Gastroesophageal sphincter (tissue), 4 donors: ENCODE data around the gene TET2. TPM values are rescaled to one million over a fixed set of nuclear protein-coding genes. Genes with fewer than 3 reads are reported as not detected.
A peak's percentile ranks its signal among the peaks of the same experiment; 100 is the strongest.

Experiments
- ATAC-seq: fragments of 150-250 bp; one replicate; pipeline ENCODE4 v1.9.1; 2016; ENCODE audit warnings: mild to moderate bottlenecking, moderate library complexity
- H3K27ac ChIP-seq, 4 donors: fragments of 200-600 bp; sonication (generic) in 3 of 4; 1 replicate in 3 of 4; 2 replicates in 1 of 4; pipeline ENCODE4 v1.5.1; 2016 to 2019
- H3K27me3 ChIP-seq: fragments of 200-600 bp; sonication (generic); one replicate; pipeline ENCODE4 v1.5.1; 2019
- H3K36me3 ChIP-seq, 2 donors: fragments of 200-600 bp; sonication (generic); one replicate each; pipeline ENCODE4 v1.5.1; 2019; ENCODE audit warnings: control low read depth in 1 of 2
- H3K4me1 ChIP-seq, 3 donors: fragments of 200-600 bp; sonication (generic); 1 replicate in 2 of 3; 2 replicates in 1 of 3; pipeline ENCODE4 v1.5.1; 2016 to 2019; ENCODE audit warnings: control low read depth in 2 of 3
- H3K4me3 ChIP-seq, 2 donors: fragments of 200-600 bp; sonication (generic); one replicate each; pipeline ENCODE4 v1.5.1; 2019; ENCODE audit warnings: mild to moderate bottlenecking in 1 of 2, moderate library complexity in 1 of 2
- H3K9me3 ChIP-seq, 3 donors: fragments of 200-600 bp; sonication (generic); one replicate each; pipeline ENCODE4 v1.5.1; 2017 to 2019; ENCODE audit warnings: control low read depth in 2 of 3
- CTCF ChIP-seq, 4 experiments: fragments of 200-600 bp in 2 of 4; fragments of 450-650 bp in 2 of 4; sonication (generic) in 1 of 4; IDR thresholded peaks; one replicate each; pipeline ENCODE4 v1.5.1; 2017 to 2019; ENCODE audit warnings: antibody characterized with exemption in 4 of 4, mild to moderate bottlenecking in 2 of 4, moderate library complexity in 2 of 4
- EP300 ChIP-seq: sonication (generic); formaldehyde crosslinking; IDR thresholded peaks from one replicate; pipeline ENCODE4 v1.6.1; 2017; ENCODE audit warnings: antibody characterized with exemption, mild to moderate bottlenecking
- POLR2A ChIP-seq, 2 donors: fragments of 450-650 bp; IDR thresholded peaks; one replicate each; pipeline ENCODE4 v1.6.1; 2017; ENCODE audit warnings: antibody characterized with exemption in 2 of 2, mild to moderate bottlenecking in 2 of 2, moderate library complexity in 1 of 2
- POLR2AphosphoS5 ChIP-seq: sonication (generic); formaldehyde crosslinking; IDR thresholded peaks from one replicate; pipeline ENCODE4 v1.6.1; 2017; ENCODE audit warnings: antibody characterized with exemption
- WGBS, 2 donors: methylation state at CpG; one replicate each; pipeline ENCODE4 v1.1.5; 2018; ENCODE audit warnings: low coverage in 1 of 2; 5-methylcytosine and 5-hydroxymethylcytosine counted together
- total RNA-seq, 4 donors: library from RNA; depleted of rRNA; stranded (reverse); fragments of >200 nt; gene quantifications; one replicate each; pipeline ENCODE4 v1.1.0, GENCODE V29; 2016

TET2 gene
- total RNA-seq, 4 donors from 2014 or later, result 22.5 to 37.7 (median 27.8) TPM

- no peak for ATAC-seq
- H3K4me3 ChIP-seq, result no peak overlapping the region
- no peak overlapping the region for H3K27ac ChIP-seq
- H3K36me3 ChIP-seq, result no peaks in the 10 kb centered on the region
- TF ChIP-seq CTCF (IDR thresholded peaks at IDR 0.05) (peak; percentile 40 to 73 (median 60)), EP300 (no peak), POLR2AphosphoS5 (no peak)
- H3K27me3 ChIP-seq, result no peaks in the 10 kb centered on the region
- 12 to 18% methylated on average over 7 of the region's 7 CpGs for WGBS, 2 donors
- H3K4me1 ChIP-seq, result peaks cover 0 to 7% (median 0%) of the 10 kb centered on the region in 3 donors
- H3K9me3 ChIP-seq, result no peaks in the 10 kb centered on the region
These were observed 5.8 kb upstream of the TET2 start for GRCh38 chr4:105140684-105141490.

GRCh38 chr4:105145156-105145902 lies 1.3 kb upstream of the TET2 start:
- ATAC-seq, result peak; percentile 3
- 27% methylated on average over 19 to 21 of the region's 21 CpGs for WGBS, 2 donors
- Histone ChIP-seq H3K27me3 (no peaks in the 10 kb centered on the region), H3K36me3 (no peaks in the 10 kb centered on the region), H3K27ac (peak overlapping the region; percentile 83 to 90 (median 86)), H3K4me1 (peaks cover 0 to 31% (median 4%) of the 10 kb centered on the region in 3 donors), H3K4me3 (peak overlapping the region; percentile 63 to 81), H3K9me3 (no peaks in the 10 kb centered on the region)
- TF ChIP-seq POLR2A (IDR thresholded peaks at IDR 0.05), result no peak
- peak; percentile 6 for TF ChIP-seq POLR2AphosphoS5

GRCh38 chr4:105145903-105146275 lies 787 bp upstream of the TET2 start:
- Histone ChIP-seq H3K27ac (peak overlapping the region; percentile 83 to 90 (median 86)), H3K4me3 (peak overlapping the region; percentile 63 to 81), H3K36me3 (no peaks in the 10 kb centered on the region), H3K27me3 (no peaks in the 10 kb centered on the region), H3K4me1 (peaks cover 0 to 36% (median 4%) of the 10 kb centered on the region in 3 donors), H3K9me3 (no peaks in the 10 kb centered on the region)
- TF ChIP-seq CTCF (IDR thresholded peaks at IDR 0.05), result no peak
- no peak for TF ChIP-seq EP300
- no peak for TF ChIP-seq POLR2A (IDR thresholded peaks at IDR 0.05)
- TF ChIP-seq POLR2AphosphoS5, result no peak
- WGBS, 2 donors, result 2 to 3% methylated on average over 13 to 24 of the region's 25 CpGs
- peak; percentile 15 for ATAC-seq

GRCh38 chr4:105147016-105147552 lies 408 bp downstream of the TET2 start:
- Histone ChIP-seq H3K4me3 (peak overlapping the region; percentile 63 to 81), H3K4me1 (peaks cover 0 to 44% (median 4%) of the 10 kb centered on the region in 3 donors), H3K27ac (peak overlapping the region; percentile 83 to 90 (median 86)), H3K27me3 (no peaks in the 10 kb centered on the region), H3K9me3 (no peaks in the 10 kb centered on the region), H3K36me3 (no peaks in the 10 kb centered on the region)
- TF ChIP-seq POLR2A (IDR thresholded peaks at IDR 0.05), result no peak
- 0 to 1% methylated on average over 7 to 12 of the region's 12 CpGs for WGBS, 2 donors
- peak; percentile 5 for ATAC-seq

GRCh38 chr4:105147553-105148161 lies 981 bp downstream of the TET2 start:
- Histone ChIP-seq H3K27ac (peak overlapping the region; percentile 83 to 90 (median 86)), H3K36me3 (no peaks in the 10 kb centered on the region), H3K4me1 (peaks cover 0 to 46% (median 4%) of the 10 kb centered on the region in 3 donors), H3K4me3 (peak overlapping the region; percentile 63 to 81), H3K27me3 (no peaks in the 10 kb centered on the region), H3K9me3 (no peaks in the 10 kb centered on the region)
- TF ChIP-seq CTCF (IDR thresholded peaks at IDR 0.05) (no peak), POLR2AphosphoS5 (no peak)
- ATAC-seq, result no peak
- WGBS, 2 donors, result 0% methylated on average over 4 to 15 of the region's 16 CpGs
